ENCODE results near the gene ANKRD30A. TPM values are rescaled to one million over a fixed set of nuclear protein-coding genes. Genes with fewer than 3 reads are reported as not detected.

The ANKRD30A gene
- total and polyA plus RNA-seq, 2 experiments from 2014 or later: not detected

GRCh38 chr10:37220866-37221265 lies 95.5 kb downstream of the ANKRD30A start (continued):
- TF ChIP-seq, protein P1, sequence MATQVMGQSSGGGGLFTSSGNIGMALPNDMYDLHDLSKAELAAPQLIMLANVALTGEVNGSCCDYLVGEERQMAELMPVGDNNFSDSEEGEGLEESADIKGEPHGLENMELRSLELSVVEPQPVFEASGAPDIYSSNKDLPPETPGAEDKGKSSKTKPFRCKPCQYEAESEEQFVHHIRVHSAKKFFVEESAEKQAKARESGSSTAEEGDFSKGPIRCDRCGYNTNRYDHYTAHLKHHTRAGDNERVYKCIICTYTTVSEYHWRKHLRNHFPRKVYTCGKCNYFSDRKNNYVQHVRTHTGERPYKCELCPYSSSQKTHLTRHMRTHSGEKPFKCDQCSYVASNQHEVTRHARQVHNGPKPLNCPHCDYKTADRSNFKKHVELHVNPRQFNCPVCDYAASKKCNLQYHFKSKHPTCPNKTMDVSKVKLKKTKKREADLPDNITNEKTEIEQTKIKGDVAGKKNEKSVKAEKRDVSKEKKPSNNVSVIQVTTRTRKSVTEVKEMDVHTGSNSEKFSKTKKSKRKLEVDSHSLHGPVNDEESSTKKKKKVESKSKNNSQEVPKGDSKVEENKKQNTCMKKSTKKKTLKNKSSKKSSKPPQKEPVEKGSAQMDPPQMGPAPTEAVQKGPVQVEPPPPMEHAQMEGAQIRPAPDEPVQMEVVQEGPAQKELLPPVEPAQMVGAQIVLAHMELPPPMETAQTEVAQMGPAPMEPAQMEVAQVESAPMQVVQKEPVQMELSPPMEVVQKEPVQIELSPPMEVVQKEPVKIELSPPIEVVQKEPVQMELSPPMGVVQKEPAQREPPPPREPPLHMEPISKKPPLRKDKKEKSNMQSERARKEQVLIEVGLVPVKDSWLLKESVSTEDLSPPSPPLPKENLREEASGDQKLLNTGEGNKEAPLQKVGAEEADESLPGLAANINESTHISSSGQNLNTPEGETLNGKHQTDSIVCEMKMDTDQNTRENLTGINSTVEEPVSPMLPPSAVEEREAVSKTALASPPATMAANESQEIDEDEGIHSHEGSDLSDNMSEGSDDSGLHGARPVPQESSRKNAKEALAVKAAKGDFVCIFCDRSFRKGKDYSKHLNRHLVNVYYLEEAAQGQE (IDR thresholded peaks at IDR 0.05; ENCODE audit: unreplicated experiment): no peak
- TF ChIP-seq NANOG (IDR thresholded peaks at IDR 0.05; ENCODE audit: borderline replicate concordance) (no peak), ZNF331 (CRISPR knock-in tag; IDR thresholded peaks at IDR 0.05; ENCODE audit: low read depth) (no peak), JUNB (IDR thresholded peaks at IDR 0.05; ENCODE audit: unreplicated experiment) (no peak), EZH2phosphoT487 (IDR thresholded peaks at IDR 0.05; ENCODE audit: unreplicated experiment) (no peak), ETS1 (IDR thresholded peaks at IDR 0.05) (no peak), ZNF114 (CRISPR knock-in tag; IDR thresholded peaks at IDR 0.05) (no peak), EZH2 (IDR thresholded peaks at IDR 0.05; ENCODE audit: low read depth, unreplicated experiment) (no peak)

GRCh38 chr10:37222046-37222445 lies 96.6 kb downstream of the ANKRD30A start:
- H3K4me3 ChIP-seq: no peak overlapping the region
- ATAC-seq (no peak), DNase-seq (ENCODE audit: low spot score) (no peak)
- no peaks in the 10 kb centered on the region for H4K20me1 ChIP-seq (replicated peaks; ENCODE audit: insufficient read depth)
- H3K79me2 ChIP-seq (replicated peaks; ENCODE audit: insufficient read depth): no peaks in the 10 kb centered on the region
- H2AFZ ChIP-seq: no peak overlapping the region
- no peak overlapping the region for H3K27ac ChIP-seq (ENCODE audit: low read depth)
- no peaks in the 10 kb centered on the region for H3K4me1 ChIP-seq (ENCODE audit: insufficient read depth)
- H3K9me2 ChIP-seq (ENCODE audit: insufficient read depth): no peaks in the 10 kb centered on the region
- Mint-ChIP-seq H3K9me3 (peaks cover 60% of the 10 kb centered on the region), H3K27ac (no peak overlapping the region), H3K4me1 (no peaks in the 10 kb centered on the region), H3K4me3 (no peak overlapping the region), H3K36me3 (ENCODE audit: low read depth) (peaks cover 3% of the 10 kb centered on the region; the same call in 2 of the 3 replicates), H3K27me3 (ENCODE audit: insufficient read depth, low read depth, poor library complexity) (no peaks in the 10 kb centered on the region)
- no peaks in the 10 kb centered on the region for H3K27me3 ChIP-seq (ENCODE audit: insufficient read depth)
- no peak overlapping the region for H3K4me2 ChIP-seq
- H3F3A ChIP-seq (replicated peaks; ENCODE audit: low read depth): no peaks in the 10 kb centered on the region
- H3K36me3 ChIP-seq (ENCODE audit: insufficient read depth): peaks cover 2% of the 10 kb centered on the region
- TF ChIP-seq, protein P2, sequence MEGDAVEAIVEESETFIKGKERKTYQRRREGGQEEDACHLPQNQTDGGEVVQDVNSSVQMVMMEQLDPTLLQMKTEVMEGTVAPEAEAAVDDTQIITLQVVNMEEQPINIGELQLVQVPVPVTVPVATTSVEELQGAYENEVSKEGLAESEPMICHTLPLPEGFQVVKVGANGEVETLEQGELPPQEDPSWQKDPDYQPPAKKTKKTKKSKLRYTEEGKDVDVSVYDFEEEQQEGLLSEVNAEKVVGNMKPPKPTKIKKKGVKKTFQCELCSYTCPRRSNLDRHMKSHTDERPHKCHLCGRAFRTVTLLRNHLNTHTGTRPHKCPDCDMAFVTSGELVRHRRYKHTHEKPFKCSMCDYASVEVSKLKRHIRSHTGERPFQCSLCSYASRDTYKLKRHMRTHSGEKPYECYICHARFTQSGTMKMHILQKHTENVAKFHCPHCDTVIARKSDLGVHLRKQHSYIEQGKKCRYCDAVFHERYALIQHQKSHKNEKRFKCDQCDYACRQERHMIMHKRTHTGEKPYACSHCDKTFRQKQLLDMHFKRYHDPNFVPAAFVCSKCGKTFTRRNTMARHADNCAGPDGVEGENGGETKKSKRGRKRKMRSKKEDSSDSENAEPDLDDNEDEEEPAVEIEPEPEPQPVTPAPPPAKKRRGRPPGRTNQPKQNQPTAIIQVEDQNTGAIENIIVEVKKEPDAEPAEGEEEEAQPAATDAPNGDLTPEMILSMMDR (conservative IDR thresholded peaks at IDR 0.05; ENCODE audit: low read depth in 2 of 2): no peak
- no peak for TF ChIP-seq ZNF114 (CRISPR knock-in tag; IDR thresholded peaks at IDR 0.05)
- TF ChIP-seq ETS1 (IDR thresholded peaks at IDR 0.05): no peak
- no peak for TF ChIP-seq ZNF331 (CRISPR knock-in tag; IDR thresholded peaks at IDR 0.05; ENCODE audit: low read depth)
- TF ChIP-seq EZH2 (IDR thresholded peaks at IDR 0.05; ENCODE audit: low read depth, unreplicated experiment): no peak
- no peak for TF ChIP-seq NANOG (IDR thresholded peaks at IDR 0.05; ENCODE audit: borderline replicate concordance)
- TF ChIP-seq ZNF462 (CRISPR knock-in tag; IDR thresholded peaks at IDR 0.05): no peak
- TF ChIP-seq STAT1 (IDR thresholded peaks at IDR 0.05; ENCODE audit: unreplicated experiment): no peak

Measured in GM23338 (cell line).